Raji (cell line): Measurements from ENCODE around the gene ANKMY1.

Experiments
- POLR2A ChIP-seq: IDR thresholded peaks from 2 replicates; pipeline ENCODE4 v1.6.1; 2011; ENCODE audit warnings: low read depth, low read length, control low read depth; ENCODE audit not compliant: insufficient read depth

The ANKMY1 gene

GRCh38 chr2:240597419-240598181, 39.8 kb upstream of the ANKMY1 start:
- TF ChIP-seq POLR2A, result no peak

GRCh38 chr2:240597054-240597418, 39.2 kb upstream of the ANKMY1 start:
- no peak for TF ChIP-seq POLR2A

DNA sequence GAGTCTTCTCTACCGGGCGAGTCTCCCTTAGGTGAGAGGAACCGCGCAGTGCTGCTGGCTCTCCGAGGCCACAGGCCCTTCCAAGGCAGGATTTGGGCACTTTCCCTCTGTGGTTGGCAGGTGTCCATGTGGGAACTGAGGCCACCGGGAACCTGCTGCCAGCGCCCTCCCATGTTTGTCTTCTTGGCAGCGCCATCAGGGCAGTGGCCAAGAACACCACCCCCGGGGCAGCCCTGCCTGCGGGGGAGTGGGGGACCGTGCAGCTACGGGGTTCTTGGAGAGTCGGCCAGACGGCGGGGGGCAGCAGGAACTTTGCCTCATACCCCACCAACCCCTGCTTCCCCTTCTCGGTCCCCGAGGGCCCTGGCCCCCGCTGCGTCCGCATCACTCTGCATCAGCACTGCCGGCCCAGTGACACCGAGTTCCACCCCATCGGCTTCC, 38.7 kb upstream of the ANKMY1 start:
- TF ChIP-seq POLR2A, result no peak

DNA sequence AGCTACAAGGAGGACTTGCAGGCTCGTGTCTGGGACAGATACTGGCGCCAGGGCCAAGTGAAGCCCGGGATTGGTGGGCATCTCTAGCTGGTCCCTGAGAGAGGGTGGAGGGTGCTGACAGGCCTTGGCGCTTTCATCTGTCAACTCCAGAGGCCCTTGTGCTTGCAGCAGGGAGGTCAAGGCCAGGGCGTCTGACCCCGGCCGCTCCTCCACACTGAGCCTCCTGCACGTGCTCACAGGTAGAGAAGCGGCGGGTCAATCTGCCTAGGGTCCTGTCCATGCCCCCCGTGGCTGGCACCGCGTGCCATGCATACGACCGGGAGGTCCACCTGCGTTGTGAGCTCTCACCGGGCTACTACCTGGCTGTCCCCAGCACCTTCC, 38.3 kb upstream of the ANKMY1 start:
- TF ChIP-seq POLR2A, result no peak

DNA sequence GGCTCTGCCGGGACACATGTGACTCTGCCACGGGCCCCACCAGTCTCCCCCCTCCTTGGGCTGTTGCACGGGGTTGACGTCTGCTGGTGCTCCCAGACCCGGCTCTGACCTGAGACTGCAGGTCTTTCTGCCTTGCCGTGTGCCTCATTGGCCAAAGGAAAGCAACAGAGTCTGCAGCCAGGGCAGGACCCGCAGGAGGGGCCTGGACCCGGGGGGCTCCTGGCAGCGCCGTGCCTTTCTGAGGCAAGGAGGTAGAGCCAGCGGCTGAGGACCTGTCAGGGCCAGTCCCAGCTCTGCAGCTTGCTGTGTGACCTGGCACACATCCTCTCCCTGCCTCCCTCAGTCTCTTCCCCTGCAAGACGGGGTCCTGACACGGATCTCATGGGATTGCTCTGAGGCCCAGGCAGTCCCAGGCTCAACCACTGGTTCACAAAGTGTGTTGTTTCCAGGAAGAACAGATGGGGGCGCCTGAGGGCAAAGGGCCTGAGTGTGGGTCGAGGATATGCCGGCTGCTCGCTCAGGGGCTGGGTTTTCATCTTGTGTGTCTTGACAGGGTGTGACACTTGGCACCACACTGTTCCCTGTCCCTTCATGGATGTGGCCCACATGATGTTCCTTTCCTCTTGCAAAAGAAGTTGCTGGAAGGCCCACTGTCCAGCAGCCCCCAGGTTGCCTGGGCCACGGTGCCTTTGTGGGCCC, 37.7 kb upstream of the ANKMY1 start:
- no peak for TF ChIP-seq POLR2A

DNA sequence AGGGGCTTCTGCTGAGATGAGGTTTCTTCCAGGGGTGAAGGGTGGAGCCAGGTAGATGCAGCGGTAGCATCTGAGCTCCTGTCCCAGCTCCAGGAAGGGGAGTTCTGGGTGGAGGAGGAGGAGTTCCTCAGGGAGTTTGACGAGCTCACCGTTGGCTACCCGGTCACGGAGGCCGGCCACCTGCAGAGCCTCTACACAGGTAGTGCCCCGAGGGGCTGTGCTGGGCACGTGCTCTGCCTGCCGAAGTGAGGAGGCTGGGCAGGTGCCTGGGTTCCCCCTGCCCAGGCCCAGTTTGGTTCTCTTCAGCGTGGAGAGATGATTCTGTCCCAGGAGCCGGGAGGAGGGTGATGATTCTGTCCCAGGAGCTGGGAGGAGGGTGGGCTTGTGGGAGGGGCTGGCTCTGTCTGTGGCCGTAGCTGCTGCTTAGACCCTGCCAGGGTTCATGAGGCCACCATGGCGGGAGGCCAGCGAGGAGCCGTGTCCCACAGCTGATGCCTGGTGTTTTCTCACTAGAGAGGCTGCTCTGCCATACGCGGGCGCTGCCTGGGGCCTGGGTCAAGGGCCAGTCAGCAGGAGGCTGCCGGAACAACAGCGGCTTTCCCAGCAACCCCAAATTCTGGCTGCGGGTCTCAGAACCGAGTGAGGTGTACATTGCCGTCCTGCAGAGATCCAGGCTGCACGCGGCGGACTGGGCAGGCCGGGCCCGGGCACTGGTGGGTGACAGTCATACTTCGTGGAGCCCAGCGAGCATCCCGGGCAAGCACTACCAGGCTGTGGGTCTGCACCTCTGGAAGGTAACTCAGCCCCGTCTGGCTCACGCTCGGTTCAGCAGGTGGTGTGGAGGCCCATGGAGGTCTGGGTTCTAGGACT, 37.0 kb upstream of the ANKMY1 start:
- no peak for TF ChIP-seq POLR2A

DNA sequence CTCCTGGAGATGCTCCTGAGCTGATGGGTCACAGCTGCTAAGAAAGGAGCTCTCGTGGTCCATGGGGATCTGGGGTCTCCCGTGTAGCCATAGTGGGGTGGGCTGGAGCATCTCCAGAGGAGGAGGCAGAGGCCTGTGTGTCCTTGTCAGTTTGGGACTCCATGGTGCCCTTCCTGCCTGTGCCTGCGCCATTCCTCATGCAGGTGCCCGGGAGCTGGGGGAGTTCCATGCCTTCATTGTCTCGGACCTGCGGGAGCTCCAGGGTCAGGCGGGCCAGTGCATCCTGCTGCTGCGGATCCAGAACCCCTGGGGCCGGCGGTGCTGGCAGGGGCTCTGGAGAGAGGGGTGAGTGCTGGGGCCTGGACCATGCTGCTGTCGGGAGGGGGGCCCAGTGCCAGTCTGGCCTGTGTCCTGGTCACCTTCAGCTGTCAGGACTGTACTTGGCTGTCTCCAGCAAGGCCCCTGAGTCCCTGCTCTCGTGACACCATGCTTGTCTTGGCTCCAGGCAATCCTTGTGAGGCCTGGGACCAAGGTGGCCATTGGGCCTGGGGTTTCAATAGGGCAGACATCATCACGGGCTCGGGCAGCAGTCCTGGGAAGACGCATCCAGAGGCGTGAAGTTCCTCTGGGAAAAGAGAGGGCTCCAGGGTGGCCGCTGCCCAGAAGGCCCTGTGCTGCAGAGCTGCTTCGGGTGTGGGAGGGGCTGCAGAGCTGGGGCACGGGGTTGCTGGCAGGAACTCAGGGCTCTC, 36.1 kb upstream of the ANKMY1 start:
- no peak for TF ChIP-seq POLR2A

- TF ChIP-seq POLR2A, result no peak
Measured at GRCh38 chr2:240593026-240593702, 35.4 kb upstream of the ANKMY1 start.

DNA sequence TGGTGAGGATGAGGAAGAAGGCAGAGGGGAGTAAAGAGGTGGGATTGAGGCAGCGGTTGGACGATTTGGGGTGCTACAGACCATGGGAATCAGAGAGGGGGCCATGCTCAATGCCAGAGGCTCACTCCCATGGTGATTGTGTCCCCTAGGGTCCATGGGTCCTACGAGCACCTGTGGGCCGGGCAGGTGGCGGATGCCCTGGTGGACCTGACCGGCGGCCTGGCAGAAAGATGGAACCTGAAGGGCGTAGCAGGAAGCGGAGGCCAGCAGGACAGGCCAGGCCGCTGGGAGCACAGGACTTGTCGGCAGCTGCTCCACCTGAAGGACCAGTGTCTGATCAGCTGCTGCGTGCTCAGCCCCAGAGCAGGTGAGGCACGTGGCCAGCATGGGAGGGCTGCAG, 34.0 kb upstream of the ANKMY1 start:
- no peak for TF ChIP-seq POLR2A

DNA sequence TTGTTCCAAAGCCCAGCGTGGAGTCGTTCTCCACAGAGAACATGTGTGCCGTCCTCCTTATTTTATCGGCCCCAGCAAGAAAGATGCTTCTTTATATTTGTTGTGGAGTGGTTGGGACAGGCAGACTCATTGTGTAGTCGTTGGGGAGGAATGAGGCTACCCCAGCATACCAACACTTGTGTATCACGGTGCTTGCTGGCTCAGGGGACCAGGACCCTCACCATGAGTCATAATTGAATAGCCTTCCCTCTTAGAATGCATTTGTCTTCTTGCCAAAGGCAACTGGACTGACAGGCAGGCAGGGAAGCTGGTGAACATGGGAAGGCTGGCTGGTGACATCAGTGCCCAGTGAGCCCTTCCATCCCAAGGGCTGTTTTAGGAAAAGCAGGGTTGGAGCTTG, 33.4 kb upstream of the ANKMY1 start:
- TF ChIP-seq POLR2A, result no peak

DNA sequence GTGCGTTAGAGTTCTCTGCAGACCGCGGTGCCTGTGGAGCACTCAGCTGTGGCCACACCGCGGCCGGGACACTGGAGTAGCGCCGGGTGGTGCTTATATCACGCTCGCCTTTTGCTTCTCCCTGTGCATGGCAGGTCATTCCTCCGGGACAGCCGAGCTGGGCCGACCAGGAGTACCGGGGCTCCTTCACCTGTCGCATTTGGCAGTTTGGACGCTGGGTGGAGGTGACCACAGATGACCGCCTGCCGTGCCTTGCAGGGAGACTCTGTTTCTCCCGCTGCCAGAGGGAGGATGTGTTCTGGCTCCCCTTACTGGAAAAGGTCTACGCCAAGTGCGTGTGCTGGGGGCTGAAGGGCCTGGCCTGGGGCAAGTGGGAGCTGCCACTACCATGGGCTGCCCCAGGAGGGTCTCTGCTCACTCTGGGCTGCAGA, 32.9 kb upstream of the ANKMY1 start:
- TF ChIP-seq POLR2A, result no peak

DNA sequence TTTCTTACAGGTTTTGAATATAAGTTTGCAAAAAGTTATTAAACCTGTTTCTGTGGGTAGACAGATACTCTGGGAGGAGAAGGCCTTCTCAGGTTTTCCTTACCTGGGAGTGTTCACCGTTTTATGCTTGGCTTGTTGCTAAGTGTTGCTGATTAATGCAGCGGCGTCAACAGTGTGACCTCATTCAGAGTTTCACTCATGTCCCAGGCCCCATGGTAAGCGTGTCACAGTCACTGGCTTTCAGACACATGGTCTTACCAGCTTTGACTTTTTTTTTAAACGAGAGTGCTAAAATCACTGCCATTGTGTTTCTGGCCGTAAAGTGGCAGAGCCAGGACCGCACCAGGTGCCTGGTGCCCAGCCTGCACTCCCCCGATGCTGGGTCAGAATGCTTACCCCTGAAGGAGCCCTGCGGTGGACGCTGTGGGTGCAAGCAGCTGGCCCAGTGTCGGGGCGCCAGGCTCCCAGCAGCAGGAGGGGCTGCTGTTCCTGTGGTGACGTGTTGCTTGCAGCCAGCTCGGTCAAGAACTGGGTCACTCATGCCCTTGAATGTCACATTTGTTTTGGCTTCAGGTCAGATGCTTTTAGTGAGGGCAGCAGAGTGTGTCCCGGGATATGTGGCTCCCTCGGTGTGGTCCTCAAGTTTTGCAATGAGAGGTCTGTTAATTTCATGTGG, 32.2 kb upstream of the ANKMY1 start:
- no peak for TF ChIP-seq POLR2A

DNA sequence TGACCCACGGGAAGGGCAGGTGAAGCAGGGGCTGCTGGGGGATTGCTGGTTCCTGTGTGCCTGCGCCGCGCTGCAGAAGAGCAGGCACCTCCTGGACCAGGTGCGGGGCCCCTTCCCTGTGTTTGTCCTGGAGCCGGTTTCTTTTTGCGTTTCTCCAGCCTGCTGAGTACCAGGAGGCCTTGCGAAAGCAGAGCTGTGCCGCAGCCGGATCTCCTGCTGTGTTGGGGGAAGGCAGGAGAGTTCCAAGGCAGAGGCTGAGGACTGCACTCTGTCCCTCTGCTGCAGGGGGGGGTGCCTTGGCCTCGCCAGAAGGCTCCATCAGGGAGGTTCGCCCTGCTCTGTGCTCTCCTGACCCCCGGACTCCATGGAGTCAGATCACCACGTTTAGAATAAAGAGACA, 31.6 kb upstream of the ANKMY1 start:
- no peak for TF ChIP-seq POLR2A

DNA sequence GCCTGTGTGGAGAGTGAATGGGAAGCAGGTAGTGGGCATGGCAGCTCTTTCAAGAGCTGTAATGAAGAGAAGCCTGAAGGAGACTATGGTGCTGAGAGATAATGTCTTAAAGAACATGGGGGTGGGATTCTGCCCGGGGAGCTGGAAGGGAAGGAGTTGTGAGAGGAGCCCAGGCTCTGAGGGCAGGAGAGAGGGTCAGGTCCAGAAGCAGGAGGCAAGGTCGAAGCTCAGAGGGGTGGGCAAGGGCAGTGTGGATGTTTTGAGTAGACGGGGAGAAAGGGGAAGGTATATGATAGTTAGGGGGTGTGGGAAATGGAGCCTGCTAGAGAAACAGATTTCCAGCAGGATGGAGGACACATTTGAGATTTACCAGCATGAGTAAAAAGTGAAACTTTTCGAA, 30.9 kb upstream of the ANKMY1 start:
- TF ChIP-seq POLR2A, result no peak

- TF ChIP-seq POLR2A, result no peak
Measured at GRCh38 chr2:240588006-240588655, 30.3 kb upstream of the ANKMY1 start.
